DOHH2 (cell line): ENCODE data around the gene C4orf50.

Source experiments
- EZH2phosphoT487 ChIP-seq: fragments of 200-600 bp; sonication (generic); IDR thresholded peaks from 2 replicates; pipeline ENCODE4 v1.6.1; 2017; ENCODE audit warnings: borderline replicate concordance, mild to moderate bottlenecking, antibody characterized with exemption, low read length, moderate library complexity, mixed read lengths
- TF ChIP-seq, protein P1 (sequence below): fragments of 200-600 bp; sonication (generic); IDR thresholded peaks from one replicate; pipeline ENCODE4 v1.5.1; 2014; ENCODE audit warnings: antibody characterized with exemption, mild to moderate bottlenecking, low read depth, low read length; ENCODE audit not compliant: poor library complexity, severe bottlenecking

- TF ChIP-seq, protein P1, sequence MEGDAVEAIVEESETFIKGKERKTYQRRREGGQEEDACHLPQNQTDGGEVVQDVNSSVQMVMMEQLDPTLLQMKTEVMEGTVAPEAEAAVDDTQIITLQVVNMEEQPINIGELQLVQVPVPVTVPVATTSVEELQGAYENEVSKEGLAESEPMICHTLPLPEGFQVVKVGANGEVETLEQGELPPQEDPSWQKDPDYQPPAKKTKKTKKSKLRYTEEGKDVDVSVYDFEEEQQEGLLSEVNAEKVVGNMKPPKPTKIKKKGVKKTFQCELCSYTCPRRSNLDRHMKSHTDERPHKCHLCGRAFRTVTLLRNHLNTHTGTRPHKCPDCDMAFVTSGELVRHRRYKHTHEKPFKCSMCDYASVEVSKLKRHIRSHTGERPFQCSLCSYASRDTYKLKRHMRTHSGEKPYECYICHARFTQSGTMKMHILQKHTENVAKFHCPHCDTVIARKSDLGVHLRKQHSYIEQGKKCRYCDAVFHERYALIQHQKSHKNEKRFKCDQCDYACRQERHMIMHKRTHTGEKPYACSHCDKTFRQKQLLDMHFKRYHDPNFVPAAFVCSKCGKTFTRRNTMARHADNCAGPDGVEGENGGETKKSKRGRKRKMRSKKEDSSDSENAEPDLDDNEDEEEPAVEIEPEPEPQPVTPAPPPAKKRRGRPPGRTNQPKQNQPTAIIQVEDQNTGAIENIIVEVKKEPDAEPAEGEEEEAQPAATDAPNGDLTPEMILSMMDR = no peak
- TF ChIP-seq EZH2phosphoT487 = no peak
Observed at GRCh38 chr4:5928274-5928673, 90.0 kb downstream of the C4orf50 start.
